Activated CD8-positive, alpha-beta memory T cell treated with anti-CD3 and anti-CD28 coated beads, Interleukin-2, amount 10 ng/mL, durations not matched to agents 7 days and 5 days (primary cell): ENCODE data around the gene CA4. TPM values are rescaled to one million over a fixed set of nuclear protein-coding genes. Genes with fewer than 3 reads are reported as not detected.
"Not testable (repeated sequence)": the region's sequence is repeated elsewhere in the genome, so short reads cannot be mapped to it uniquely, and the experiment has no call there.

ENCODE experiments used
- ATAC-seq: fragments of 150-1000 bp; cut with Tn5 transposase; one replicate; pipeline ENCODE4 v1.10.0; 2021; ENCODE audit warnings: moderate library complexity
- CTCF ChIA-PET: fragments of 350-600 bp; sonication (Branson Sonifier 250); formaldehyde crosslinking; loops from one replicate; lab custom pipeline; 2021; ENCODE audit warnings: antibody characterized with exemption; lab: Charles Lee
- DNase-seq: peaks from one replicate; pipeline ENCODE4 v3.0.0-alpha.2; 2020
- H3K27ac Mint-ChIP-seq: one replicate; pipeline ENCODE4 v1.8.0; 2021; ENCODE audit warnings: mild to moderate bottlenecking, mixed read lengths
- H3K27me3 Mint-ChIP-seq: one replicate; pipeline ENCODE4 v1.8.0; 2021; ENCODE audit warnings: mixed read lengths
- H3K36me3 Mint-ChIP-seq: one replicate; pipeline ENCODE4 v1.8.0; 2021; ENCODE audit warnings: mild to moderate bottlenecking, mixed read lengths
- H3K4me1 Mint-ChIP-seq: one replicate; pipeline ENCODE4 v1.8.0; 2021; ENCODE audit warnings: mixed read lengths
- H3K4me3 Mint-ChIP-seq: one replicate; pipeline ENCODE4 v1.8.0; 2021; ENCODE audit warnings: mild to moderate bottlenecking, moderate library complexity, mixed read lengths
- H3K9me3 Mint-ChIP-seq: one replicate; pipeline ENCODE4 v1.8.0; 2022; ENCODE audit warnings: low read depth, mixed read lengths
- total RNA-seq, 2 experiments: library from RNA; stranded (reverse); gene quantifications; one replicate each; pipeline ENCODE4 v1.2.3, GENCODE V29; 2021

The CA4 gene
- total RNA-seq, 2 experiments from 2014 or later = not detected

- H3K4me1 Mint-ChIP-seq, CTCF ChIA-PET, ATAC-seq: not testable (repeated sequence)
Observed at GRCh38 chr17:60115364-60115763, 34.4 kb upstream of the CA4 start.

GRCh38 chr17:60116196-60116595 lies 33.6 kb upstream of the CA4 start:
- H3K4me1 Mint-ChIP-seq, DNase-seq, H3K27ac Mint-ChIP-seq, H3K36me3 Mint-ChIP-seq, H3K4me3 Mint-ChIP-seq, CTCF ChIA-PET, ATAC-seq, H3K27me3 Mint-ChIP-seq, H3K9me3 Mint-ChIP-seq: not testable (repeated sequence)

More at GRCh38 chr17:60115364-60115763, 34.4 kb upstream of the CA4 start:
- H3K27ac Mint-ChIP-seq, H3K27me3 Mint-ChIP-seq, H3K36me3 Mint-ChIP-seq, DNase-seq, H3K9me3 Mint-ChIP-seq, H3K4me3 Mint-ChIP-seq: not testable (repeated sequence)

DNA sequence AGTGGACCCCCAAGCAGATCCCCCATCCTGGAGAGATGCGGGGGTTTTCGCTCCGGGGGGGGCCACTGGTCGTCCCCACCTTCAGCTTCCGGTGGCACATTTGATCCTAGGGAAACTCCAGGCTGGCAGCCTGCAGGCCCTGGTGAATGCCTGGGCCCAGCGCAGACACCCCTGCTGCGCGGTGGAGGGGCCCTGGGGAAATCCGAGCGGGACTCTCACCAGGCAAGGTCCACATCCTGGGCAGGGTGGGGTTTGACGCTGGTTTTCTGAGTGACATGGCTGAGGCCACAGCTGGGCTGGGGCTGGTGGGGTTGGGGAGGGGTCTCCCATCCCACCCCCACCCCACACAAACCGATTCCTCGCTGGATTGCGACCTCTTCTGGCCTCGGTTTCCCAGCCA lies 30.6 kb upstream of the CA4 start:
- H3K27ac Mint-ChIP-seq, H3K36me3 Mint-ChIP-seq, H3K4me3 Mint-ChIP-seq, CTCF ChIA-PET, DNase-seq, H3K27me3 Mint-ChIP-seq, H3K4me1 Mint-ChIP-seq, H3K9me3 Mint-ChIP-seq: not testable (repeated sequence)
- ATAC-seq = peak; percentile 34

GRCh38 chr17:60119807-60120748 lies 29.7 kb upstream of the CA4 start:
- H3K9me3 Mint-ChIP-seq, DNase-seq, H3K4me3 Mint-ChIP-seq, CTCF ChIA-PET, H3K27ac Mint-ChIP-seq, H3K4me1 Mint-ChIP-seq, H3K27me3 Mint-ChIP-seq, H3K36me3 Mint-ChIP-seq: not testable (repeated sequence)
- peak; percentile 54 for ATAC-seq

- Mint-ChIP-seq H3K27me3 (peaks cover 2% of the 10 kb centered on the region), H3K4me1 (no peaks in the 10 kb centered on the region), H3K4me3 (no peak overlapping the region), H3K9me3 (no peaks in the 10 kb centered on the region), H3K27ac (no peak overlapping the region), H3K36me3 (peaks cover 3% of the 10 kb centered on the region)
- DNase-seq (peak; percentile 22), ATAC-seq (no peak)
- CTCF ChIA-PET = interaction anchor here (1.0 kb wide), 1 partner anchor 14 kb away, joined by 3 read pairs; no protein-coding TSS in a partner anchor
Observed at GRCh38 chr17:60127068-60128064, 22.4 kb upstream of the CA4 start.

- Mint-ChIP-seq H3K4me1 (no peaks in the 10 kb centered on the region), H3K36me3 (peaks cover 7% of the 10 kb centered on the region)
- ATAC-seq = no peak
Observed at GRCh38 chr17:60128171-60128859, 21.5 kb upstream of the CA4 start.

GRCh38 chr17:60129164-60129563 lies 20.6 kb upstream of the CA4 start:
- Mint-ChIP-seq H3K27ac (no peak overlapping the region), H3K36me3 (peaks cover 7% of the 10 kb centered on the region), H3K27me3 (peaks cover 2% of the 10 kb centered on the region), H3K4me3 (no peak overlapping the region), H3K9me3 (no peaks in the 10 kb centered on the region), H3K4me1 (peaks cover 4% of the 10 kb centered on the region)
- CTCF ChIA-PET = interaction anchor here (1.5 kb wide), 1 partner anchor 12 kb away, joined by 7 read pairs; no protein-coding TSS in a partner anchor
- DNase-seq = no peak
- ATAC-seq = no peak

More at GRCh38 chr17:60128171-60128859, 21.5 kb upstream of the CA4 start:
- H3K9me3 Mint-ChIP-seq = no peaks in the 10 kb centered on the region
- CTCF ChIA-PET = interaction anchor here (1.0 kb wide), 1 partner anchor 13 kb away, joined by 3 read pairs; no protein-coding TSS in a partner anchor
- no peak overlapping the region for H3K27ac Mint-ChIP-seq
- no peak overlapping the region for H3K4me3 Mint-ChIP-seq
- DNase-seq = peak; percentile 15
- H3K27me3 Mint-ChIP-seq = peaks cover 2% of the 10 kb centered on the region

DNA sequence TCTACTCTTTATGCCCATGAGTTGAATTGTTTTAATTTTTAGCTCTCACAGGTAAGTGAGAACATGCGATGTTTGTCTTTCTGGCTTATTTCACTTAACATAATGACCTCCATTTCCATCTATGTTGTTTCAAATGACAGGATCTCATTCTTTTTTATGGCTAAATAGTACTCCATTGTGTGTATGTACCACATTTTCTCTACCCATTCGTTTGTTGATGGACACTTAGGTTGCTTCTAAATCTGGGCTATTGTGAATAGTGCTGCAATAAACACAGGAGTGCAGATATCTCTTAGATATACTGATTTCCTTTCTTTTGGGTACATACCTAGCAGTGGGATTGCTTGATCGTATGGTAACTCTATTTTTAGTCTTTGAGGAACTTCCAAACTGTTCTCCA lies 19.3 kb upstream of the CA4 start:
- Mint-ChIP-seq H3K4me1 (peaks cover 14% of the 10 kb centered on the region), H3K9me3 (no peaks in the 10 kb centered on the region), H3K27ac (no peak overlapping the region), H3K36me3 (peaks cover 7% of the 10 kb centered on the region), H3K4me3 (no peak overlapping the region), H3K27me3 (peaks cover 2% of the 10 kb centered on the region)
- ATAC-seq (no peak), DNase-seq (no peak)
- CTCF ChIA-PET = interaction anchor here (1.5 kb wide), 1 partner anchor 11 kb away, joined by 7 read pairs; no protein-coding TSS in a partner anchor

DNA sequence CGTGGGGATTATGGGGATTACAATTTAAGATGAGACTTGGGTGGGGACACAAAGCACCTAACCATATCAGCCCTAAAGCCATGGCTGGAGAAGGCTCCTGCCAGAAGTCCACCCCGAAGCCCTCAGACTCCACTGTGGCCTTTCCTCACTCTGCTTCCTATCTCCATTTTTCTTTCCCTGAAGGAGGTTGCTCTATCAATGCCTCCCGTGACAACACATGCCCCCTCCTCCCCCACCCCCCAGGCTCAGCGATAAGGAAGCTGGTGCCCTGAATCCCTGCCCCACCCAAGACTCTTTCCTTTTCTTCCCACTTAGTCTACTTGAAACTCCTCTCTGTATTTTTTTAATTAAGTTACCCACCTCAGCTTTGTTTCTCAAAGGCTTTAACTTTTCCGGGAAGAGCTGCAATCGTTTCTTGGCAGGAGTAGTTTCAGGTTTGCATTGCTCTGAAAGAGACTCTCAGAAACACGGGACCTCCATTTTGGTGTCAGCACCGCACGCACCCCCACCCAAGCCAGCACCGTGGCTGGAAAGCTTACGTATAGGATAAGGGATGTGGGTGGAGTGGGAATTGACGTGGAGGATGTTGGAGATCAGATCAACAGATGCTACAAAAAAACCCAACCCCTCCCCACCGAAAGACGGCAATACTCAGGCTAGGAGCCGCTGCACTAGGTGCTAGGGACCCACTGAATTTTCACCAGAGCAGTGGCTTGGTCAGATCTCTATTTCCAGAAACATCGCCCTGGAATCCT lies 15.2 kb upstream of the CA4 start:
- ATAC-seq (peak; percentile 16), DNase-seq (peak; percentile 51)
- peaks cover 21% of the 10 kb centered on the region for H3K4me1 Mint-ChIP-seq
- peaks cover 28% of the 10 kb centered on the region for H3K27me3 Mint-ChIP-seq
- CTCF ChIA-PET = no interaction called here
- H3K4me3 Mint-ChIP-seq = peak overlapping the region; percentile 95
- H3K9me3 Mint-ChIP-seq = no peaks in the 10 kb centered on the region
- peaks cover 7% of the 10 kb centered on the region for H3K36me3 Mint-ChIP-seq
- H3K27ac Mint-ChIP-seq = peak overlapping the region; percentile 67

DNA sequence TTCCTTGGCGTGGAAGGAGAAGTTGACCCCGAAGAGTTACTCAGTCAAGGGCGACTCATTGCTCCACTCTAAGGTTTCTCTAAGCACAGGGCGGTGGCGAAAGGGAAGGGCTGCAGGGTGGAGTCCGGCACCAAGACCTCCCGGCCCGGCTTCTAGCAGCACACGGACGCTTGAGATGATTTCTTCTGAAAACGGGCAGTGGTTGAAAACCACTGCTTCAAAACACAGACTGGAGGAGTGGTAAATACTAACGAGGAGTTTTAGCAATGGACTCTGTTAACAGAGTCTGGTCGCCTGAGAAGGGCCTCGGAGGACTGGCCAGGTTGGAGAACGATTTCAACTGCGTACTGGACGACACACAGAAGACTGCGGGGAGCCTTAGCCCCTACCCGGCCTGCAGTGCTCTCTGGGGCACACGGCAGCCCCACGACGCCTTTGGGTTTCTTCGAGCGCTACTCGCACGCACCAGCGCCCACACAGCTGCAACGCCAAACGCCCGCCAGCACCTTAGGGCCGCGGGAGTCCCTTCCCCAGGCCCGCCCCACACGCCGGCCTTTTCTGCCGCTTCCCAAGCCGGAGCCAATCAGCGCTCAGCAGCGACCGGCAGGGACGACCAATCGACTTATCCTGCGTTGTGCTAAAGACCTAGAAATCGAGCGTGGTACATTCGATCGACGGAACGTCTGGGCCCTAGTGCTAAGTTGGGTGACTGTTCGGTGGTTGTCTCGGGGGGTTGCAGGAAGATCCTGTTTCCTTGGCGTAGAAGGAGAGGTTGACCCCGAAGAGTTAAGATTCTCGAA lies 14.4 kb upstream of the CA4 start:
- H3K4me3 Mint-ChIP-seq = peak overlapping the region; percentile 95
- H3K27me3 Mint-ChIP-seq = peaks cover 36% of the 10 kb centered on the region
- H3K9me3 Mint-ChIP-seq = no peaks in the 10 kb centered on the region
- H3K36me3 Mint-ChIP-seq = peaks cover 7% of the 10 kb centered on the region
- CTCF ChIA-PET = interaction anchor here (0.9 kb wide), 1 partner anchor 504 kb away, joined by 3 read pairs; no protein-coding TSS in a partner anchor
- DNase-seq (peak; percentile 91), ATAC-seq (peak; percentile 98)
- peak overlapping the region; percentile 67 for H3K27ac Mint-ChIP-seq
- H3K4me1 Mint-ChIP-seq = peaks cover 25% of the 10 kb centered on the region

DNA sequence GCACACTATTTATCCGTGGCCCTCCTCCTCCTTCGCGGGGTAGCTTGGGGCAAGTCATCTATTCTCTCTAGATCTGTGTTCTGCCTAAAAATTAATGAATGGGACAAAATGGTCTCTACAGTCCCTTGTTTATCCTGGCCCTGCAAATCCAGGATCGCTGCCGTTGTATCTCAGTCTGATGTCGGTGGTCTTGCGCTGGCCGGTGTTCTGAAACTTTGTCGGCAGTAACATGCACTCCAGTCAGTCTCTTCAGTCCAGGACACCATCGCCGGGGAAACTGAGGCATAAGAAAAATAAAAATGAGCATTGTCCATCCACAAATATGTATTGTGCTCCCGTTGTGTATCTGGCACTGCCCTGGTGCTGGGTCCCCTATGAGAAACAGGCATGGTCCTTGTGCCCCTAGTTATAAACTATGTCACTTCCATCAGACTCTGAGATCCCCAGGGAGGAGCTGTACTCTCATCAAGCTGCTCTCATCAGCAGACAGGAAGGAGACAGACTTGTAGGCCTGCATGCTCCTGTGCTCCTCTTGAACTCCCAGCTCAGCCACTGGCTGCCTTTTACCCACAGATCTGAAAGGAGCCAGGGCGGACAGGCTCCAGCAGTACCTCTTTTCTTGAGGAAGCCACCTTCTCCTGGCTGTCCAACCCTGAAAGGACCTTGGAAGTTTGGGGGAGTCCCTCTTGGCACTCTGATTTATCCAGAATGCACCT lies 13.7 kb upstream of the CA4 start:
- H3K9me3 Mint-ChIP-seq = no peaks in the 10 kb centered on the region
- no peak overlapping the region for H3K27ac Mint-ChIP-seq
- ATAC-seq (no peak), DNase-seq (no peak)
- CTCF ChIA-PET = interaction anchor here (0.9 to 1.8 kb wide), 2 partner anchors 285 to 503 kb away, joined by 3 to 7 read pairs; no protein-coding TSS in a partner anchor
- peaks cover 7% of the 10 kb centered on the region for H3K36me3 Mint-ChIP-seq
- H3K4me1 Mint-ChIP-seq = peaks cover 29% of the 10 kb centered on the region
- H3K27me3 Mint-ChIP-seq = peaks cover 43% of the 10 kb centered on the region
- H3K4me3 Mint-ChIP-seq = peak overlapping the region; percentile 95
